Measurements from ENCODE around the gene PLAGL1. TPM values are rescaled to one million over a fixed set of nuclear protein-coding genes. Genes with fewer than 3 reads are reported as not detected.
"Not testable (repeated sequence)": the region's sequence is repeated elsewhere in the genome, so short reads cannot be mapped to it uniquely, and the experiment has no call there.

Gene PLAGL1
- total and polyA plus RNA-seq, 2 of the 8 experiments (the other 6 are each of a cell fraction or from before 2014, with no cell fraction given): 0.94 to 1.1 TPM

DNA sequence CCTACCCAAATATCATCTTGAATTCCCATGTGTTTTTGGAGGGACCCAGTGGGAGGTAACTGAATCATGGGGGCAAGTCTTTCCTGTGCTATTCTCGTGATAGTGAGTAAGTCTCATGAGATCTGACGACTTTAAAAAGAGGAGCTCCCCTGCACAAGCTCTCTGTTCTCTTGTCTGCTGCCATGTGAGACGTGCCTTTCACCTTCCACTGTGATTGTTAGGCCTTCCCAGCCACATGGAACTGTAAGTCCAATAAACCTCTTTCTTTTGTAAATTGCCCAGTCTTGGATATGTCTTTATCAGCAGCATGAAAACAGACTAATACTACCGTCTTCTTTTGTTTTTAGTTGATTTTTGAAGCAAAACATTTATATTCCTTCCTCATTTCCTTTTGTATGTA lies 91.0 kb downstream of the PLAGL1 start:
- H3K79me2 ChIP-seq (ENCODE audit: control insufficient read depth in 1 of 2, insufficient read depth in 2 of 2, low read length in 2 of 2); H4K8ac ChIP-seq (ENCODE audit: extremely low read depth, insufficient read depth, low read length); H4K5ac ChIP-seq (ENCODE audit: insufficient read length, low read depth, low read length); H2BK20ac ChIP-seq (ENCODE audit: low read length); H3K9me3 ChIP-seq (ENCODE audit: insufficient read depth in 2 of 2, low read depth in 1 of 2, low read length in 1 of 2); H3K18ac ChIP-seq (ENCODE audit: extremely low read depth, low read length); H3K79me1 ChIP-seq (ENCODE audit: low read depth, low read length); H3K27ac ChIP-seq (ENCODE audit: low read depth, low read length); DNase-seq (ENCODE audit: low read depth in 1 of 2, low spot score in 2 of 2); H4K20me1 ChIP-seq (replicated peaks in 1 of 2; ENCODE audit: control insufficient read depth in 1 of 2, insufficient read depth in 2 of 2, low read length in 2 of 2); H2BK15ac ChIP-seq (ENCODE audit: low read length); H3K4ac ChIP-seq (replicated peaks; ENCODE audit: insufficient read length, low read depth, low read length); H2BK5ac ChIP-seq (ENCODE audit: low read depth, low read length); H2AFZ ChIP-seq (ENCODE audit: low read length); H3K4me1 ChIP-seq (replicated peaks in 1 of 4; ENCODE audit: control insufficient read depth in 3 of 4, insufficient read depth in 4 of 4, low read length in 3 of 4); H3K4me3 ChIP-seq (ENCODE audit: extremely low read depth in 1 of 4, insufficient read depth in 2 of 4, low read depth in 3 of 4, low read length in 4 of 4); H3K9ac ChIP-seq (replicated peaks in 1 of 4; ENCODE audit: extremely low read depth in 1 of 4, low read depth in 3 of 4, low read length in 3 of 4); H3K14ac ChIP-seq (ENCODE audit: insufficient read length); H3K4me2 ChIP-seq (ENCODE audit: insufficient read depth in 1 of 2, low read depth in 2 of 2, low read length in 2 of 2); H3K56ac ChIP-seq (replicated peaks; ENCODE audit: insufficient read length, low read depth, low read length); H3K36me3 ChIP-seq (ENCODE audit: control insufficient read depth in 2 of 4, insufficient read depth in 4 of 4, low read length in 3 of 4); FAIRE-seq; H3K27me3 ChIP-seq (replicated peaks in 1 of 4; ENCODE audit: control insufficient read depth in 3 of 4, extremely low read depth in 1 of 4, insufficient read depth in 3 of 4, low read length in 3 of 4); H3K23me2 ChIP-seq (ENCODE audit: low read depth, low read length); H2BK120ac ChIP-seq (replicated peaks; ENCODE audit: low read depth, low read length); H2AK5ac ChIP-seq (ENCODE audit: low read depth, low read length); H4K91ac ChIP-seq (replicated peaks; ENCODE audit: insufficient read length, low read length); H3K23ac ChIP-seq (ENCODE audit: insufficient read length); H2BK12ac ChIP-seq (ENCODE audit: low read depth, low read length); POLR2A ChIA-PET (ENCODE audit: partially characterized antibody): not testable (repeated sequence)
- CTCF ChIA-PET (ENCODE audit: partially characterized antibody): interaction anchor here (0.7 kb wide), 1 partner anchor 18 kb away, joined by 3 read pairs; no protein-coding TSS in a partner anchor
- WGBS, 2 experiments (ENCODE audit: extremely low coverage in 1 of 2, insufficient coverage in 1 of 2, insufficient read length in 1 of 2, insufficient replicate concordance in 2 of 2, low coverage in 1 of 2, low lambda C conversion rate in 2 of 2, missing lambda C conversion rate in 1 of 2): 89% methylated on average over 4 of the region's 4 CpGs; no CpG with 5 or more reads in 1 of the 2 experiments
